Kidney tubule cell (primary cell): ENCODE data around the gene A1BG.
A peak's percentile ranks its signal among the peaks of the same experiment; 100 is the strongest.

Source experiments
- DNase-seq: peaks from one replicate; pipeline ENCODE4 v3.0.0-alpha.2; 2018; ENCODE audit warnings: low spot score

Gene A1BG, protein sequence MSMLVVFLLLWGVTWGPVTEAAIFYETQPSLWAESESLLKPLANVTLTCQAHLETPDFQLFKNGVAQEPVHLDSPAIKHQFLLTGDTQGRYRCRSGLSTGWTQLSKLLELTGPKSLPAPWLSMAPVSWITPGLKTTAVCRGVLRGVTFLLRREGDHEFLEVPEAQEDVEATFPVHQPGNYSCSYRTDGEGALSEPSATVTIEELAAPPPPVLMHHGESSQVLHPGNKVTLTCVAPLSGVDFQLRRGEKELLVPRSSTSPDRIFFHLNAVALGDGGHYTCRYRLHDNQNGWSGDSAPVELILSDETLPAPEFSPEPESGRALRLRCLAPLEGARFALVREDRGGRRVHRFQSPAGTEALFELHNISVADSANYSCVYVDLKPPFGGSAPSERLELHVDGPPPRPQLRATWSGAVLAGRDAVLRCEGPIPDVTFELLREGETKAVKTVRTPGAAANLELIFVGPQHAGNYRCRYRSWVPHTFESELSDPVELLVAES

GRCh38 chr19:58352760-58353671 lies at the start of gene A1BG:
TSS of gene A1BG (minus strand) at chr19:58353492. CDS start at chr19:58353437, 55 bp downstream.
- no peak for DNase-seq

DNA sequence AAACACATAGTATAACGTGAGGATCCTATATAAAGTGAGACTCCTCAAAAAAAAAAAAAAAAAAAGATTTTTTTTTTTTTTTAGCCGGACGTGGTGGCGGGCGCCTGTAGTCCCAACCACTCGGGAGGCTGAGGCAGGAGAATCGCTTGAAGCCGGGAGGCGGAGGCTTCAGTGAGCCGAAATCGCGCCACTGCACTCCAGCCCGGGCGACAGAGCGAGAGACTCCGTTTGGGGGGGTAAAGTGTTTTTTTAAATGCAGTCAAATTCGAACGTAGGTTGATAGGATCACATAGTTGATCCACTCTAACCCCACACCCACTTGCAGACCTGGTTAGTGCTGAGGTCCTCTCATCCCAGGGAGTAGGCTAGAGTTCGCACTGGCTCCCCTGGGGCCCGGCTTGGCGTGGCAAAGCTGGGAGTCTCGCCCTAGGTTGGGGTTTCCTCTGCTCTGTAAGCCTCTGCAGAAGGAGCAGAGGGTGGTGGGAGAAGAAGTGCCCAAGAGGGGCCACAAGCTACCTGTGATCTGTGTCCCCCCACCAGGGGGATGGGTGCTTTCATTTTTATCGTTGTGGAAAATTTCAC lies 48.6 kb upstream of the A1BG start:
- no peak for DNase-seq

GRCh38 chr19:58400916-58401839 lies 47.9 kb upstream of the A1BG start:
- peak; percentile 100 for DNase-seq

GRCh38 chr19:58400316-58400915 lies 47.1 kb upstream of the A1BG start:
- peak; percentile 16 for DNase-seq

GRCh38 chr19:58399903-58400302 lies 46.6 kb upstream of the A1BG start:
- DNase-seq, result no peak

DNA sequence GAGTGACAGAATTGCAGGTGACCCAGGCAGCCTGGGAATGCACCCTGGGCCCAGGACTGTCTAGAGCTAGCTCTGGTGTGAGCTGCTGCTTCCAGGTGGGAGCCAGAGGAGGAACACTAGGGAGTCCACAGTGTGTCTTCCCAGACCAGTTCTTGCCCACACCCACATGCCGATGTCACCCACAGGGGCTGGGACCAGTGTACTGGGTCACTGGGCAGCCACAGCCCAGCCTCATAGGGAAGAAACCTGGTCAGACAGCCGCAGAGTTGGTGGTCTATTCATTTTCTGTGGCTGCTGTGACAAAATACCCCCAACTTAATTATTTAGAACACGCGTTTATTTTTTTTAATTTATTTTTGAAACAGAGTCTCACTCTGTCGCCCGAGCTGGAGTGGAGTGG lies 45.3 kb upstream of the A1BG start:
- no peak for DNase-seq

DNA sequence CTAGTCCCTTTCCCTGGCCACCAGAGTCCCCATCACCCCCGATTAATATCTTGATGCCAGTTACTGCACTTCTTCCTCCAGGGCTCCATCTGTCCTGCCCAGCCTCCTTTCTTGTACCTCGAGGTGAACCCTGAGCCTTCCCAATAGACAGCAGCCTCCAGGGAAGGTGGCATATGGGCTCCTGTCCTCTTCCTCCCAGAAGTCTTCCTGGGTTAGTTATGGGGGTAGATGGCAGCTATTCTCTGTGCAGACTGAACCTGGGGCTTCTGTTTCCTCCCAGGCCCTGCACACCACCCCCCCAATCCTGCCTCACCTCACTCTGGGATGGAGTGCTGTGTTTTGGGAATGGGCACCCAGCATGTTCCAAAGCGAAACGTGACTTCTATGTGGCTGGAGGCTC lies 44.8 kb upstream of the A1BG start:
- no peak for DNase-seq

DNA sequence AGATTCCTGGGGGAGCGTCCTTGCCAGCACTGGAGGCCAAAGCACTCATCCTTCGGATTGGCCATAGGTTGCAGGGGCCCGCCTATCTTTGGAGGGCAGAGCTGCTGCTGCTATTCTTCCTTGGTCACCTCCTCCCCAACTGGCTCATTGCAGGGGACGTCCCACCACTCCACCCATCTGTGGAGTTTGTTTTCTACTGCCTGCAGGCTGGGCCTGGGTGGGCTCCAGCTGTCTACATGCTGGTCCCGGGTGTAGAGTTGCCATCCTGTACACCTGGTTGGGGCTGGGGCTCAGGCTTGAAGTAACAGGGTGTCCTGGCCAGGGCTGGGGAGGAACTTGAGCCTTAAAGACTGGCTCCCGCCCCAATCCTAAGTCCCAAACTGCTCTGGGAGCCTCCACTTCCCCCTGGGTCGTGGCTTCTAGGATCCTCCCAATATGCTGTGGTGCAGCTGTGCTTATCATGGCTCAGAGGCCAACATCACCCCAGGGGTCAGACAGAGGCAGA lies 44.3 kb upstream of the A1BG start:
- no peak for DNase-seq

GRCh38 chr19:58396691-58397532 lies 43.6 kb upstream of the A1BG start:
- DNase-seq, result no peak

DNA sequence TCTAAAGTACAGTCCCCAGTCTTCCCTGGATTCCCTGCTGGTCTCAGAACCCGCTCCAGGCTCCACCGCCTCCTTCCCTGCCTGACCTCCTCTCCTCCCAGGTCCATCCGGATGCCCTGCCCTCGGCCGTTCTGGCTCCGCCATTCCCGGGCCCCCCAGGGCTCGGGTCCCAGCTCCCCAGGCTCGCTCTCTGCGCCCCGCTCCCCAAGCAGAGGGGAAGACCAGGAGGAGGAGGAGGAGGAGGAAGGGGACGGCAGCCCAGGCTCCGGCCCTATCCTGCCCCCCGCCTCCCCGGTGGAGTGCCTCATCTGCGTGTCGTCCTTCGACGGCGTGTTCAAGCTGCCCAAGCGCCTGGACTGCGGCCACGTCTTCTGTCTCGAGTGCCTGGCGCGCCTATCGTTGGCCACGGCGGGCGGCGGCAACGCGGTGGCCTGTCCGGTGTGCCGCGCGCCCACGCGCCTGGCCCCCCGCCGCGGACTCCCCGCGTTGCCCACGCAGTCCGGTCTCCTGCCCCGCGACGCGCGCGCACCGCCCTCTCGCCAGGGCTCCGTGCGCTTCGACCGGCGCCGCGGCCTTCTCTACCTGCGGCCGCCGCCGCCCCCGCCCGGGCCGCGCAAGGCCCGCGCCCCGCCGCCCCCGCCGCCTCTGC lies 42.8 kb upstream of the A1BG start:
- DNase-seq, result no peak

- peak; percentile 47 for DNase-seq
Observed at GRCh38 chr19:58395220-58395978, 42.1 kb upstream of the A1BG start, which contains the start of gene RNF225. TSS of gene RNF225 (plus strand) at chr19:58395656. CDS start at chr19:58396090, 434 bp downstream.

DNA sequence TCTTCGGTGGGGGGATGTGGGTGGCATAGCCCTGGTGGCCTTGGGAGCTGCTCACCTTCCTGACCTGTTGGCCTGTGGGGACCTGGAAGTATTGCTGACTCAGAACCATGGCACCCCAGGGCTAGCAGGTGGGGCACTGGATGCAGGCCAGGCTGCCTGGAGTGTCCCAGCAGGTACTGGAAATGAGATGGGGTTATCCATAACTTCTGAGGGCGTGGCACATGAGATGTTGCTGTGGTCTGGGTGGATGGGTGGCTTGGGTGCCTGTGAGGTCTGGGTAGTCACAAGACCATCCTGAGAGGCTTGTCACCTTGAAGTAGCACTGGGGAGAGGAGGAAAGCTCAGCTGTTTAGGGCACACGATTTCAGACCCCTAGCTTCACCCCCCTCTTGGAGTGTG lies 41.5 kb upstream of the A1BG start:
- peak; percentile 33 for DNase-seq

DNA sequence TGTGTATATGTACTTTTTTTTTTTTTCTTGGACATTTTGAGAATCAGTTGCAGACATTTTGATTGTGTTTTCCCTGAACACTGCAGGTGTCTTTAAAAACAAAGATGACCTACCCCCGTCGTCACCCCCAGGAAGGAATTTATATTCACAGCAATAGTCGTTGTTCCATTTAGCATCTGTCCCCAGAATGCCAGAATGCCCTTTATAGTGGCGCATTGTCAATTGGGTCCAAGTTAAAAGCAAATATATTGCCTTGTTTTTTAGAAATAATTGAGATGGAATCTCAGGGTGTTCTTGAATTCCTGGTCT lies 40.4 kb upstream of the A1BG start:
- DNase-seq, result no peak

DNA sequence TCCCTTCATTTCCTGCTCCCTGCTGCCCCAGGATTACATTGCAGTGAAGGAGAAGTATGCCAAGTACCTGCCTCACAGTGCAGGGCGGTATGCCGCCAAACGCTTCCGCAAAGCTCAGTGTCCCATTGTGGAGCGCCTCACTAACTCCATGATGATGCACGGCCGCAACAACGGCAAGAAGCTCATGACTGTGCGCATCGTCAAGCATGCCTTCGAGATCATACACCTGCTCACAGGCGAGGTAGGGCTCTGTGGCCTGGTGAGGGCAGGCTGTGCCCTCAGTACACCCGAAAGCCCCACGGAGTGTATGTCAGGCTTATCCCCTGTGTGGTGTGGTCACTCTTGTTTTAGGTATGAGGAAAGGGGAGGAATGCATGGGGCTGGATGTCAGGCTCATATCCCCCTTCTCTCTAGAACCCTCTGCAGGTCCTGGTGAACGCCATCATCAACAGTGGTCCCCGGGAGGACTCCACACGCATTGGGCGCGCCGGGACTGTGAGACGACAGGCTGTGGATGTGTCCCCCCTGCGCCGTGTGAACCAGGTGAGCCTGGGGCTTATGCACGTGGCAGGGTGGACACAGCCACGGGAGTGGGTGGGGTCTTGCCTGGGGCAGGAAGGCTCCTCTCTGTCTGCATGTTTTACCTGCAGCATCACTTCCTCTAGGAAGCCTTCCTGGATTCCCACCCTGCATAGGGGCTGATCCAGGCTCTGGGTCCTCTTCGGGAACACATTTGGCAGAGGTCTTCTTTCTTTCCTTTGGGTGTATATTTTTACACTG lies 39.8 kb upstream of the A1BG start:
- DNase-seq, result no peak

GRCh38 chr19:58388175-58388526 lies 34.9 kb upstream of the A1BG start:
- no peak for DNase-seq

GRCh38 chr19:58387338-58388174 lies 34.3 kb upstream of the A1BG start:
- DNase-seq, result no peak
